ENCODE measurements around the gene ARAP1. TPM values are rescaled to one million over a fixed set of nuclear protein-coding genes. Genes with fewer than 3 reads are reported as not detected.
A peak's percentile ranks its signal among the peaks of the same experiment; 100 is the strongest.

Gene ARAP1
- total RNA-seq, 1 experiment from 2014 or later, result 86.2 TPM

DNA sequence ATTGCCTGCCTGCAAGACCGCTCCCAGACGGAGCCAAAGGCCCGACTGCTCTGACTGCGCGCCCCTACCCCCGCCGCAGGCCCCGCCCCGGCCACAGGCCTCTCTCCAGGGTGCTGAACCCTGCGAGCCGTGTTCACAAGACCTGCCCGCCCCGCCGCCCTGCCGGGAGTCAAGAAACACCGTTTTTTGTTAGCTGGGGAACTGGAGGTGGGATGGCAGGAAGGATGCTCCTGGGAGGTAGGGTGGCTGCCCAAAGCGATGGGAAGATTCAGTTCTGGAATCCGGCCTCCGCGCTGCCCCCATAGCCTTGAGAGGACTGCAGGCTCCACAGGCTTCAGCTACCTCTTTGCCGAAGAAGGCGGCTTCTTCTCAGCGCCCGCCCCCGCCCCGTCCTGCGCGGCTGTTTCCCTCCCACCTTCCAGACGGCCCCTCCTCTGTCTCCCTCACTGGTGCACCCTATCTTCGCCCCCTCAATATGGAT is 75.3 kb downstream of the ARAP1 start:
- H3K27ac ChIP-seq (ENCODE audit: low read length), result no peak overlapping the region
- no peak for TF ChIP-seq CTCF (conservative IDR thresholded peaks at IDR 0.05; ENCODE audit: low read depth, low read length)
- TF ChIP-seq EZH2phosphoT487 (IDR thresholded peaks at IDR 0.05; ENCODE audit: borderline replicate concordance, low read length), result no peak
- TF ChIP-seq EZH2 (IDR thresholded peaks at IDR 0.05; ENCODE audit: low read length, unreplicated experiment), result no peak
- POLR2A ChIA-PET (ENCODE audit: unreplicated experiment), result no interaction called here
- H3K9ac ChIP-seq (ENCODE audit: low read length), result no peak overlapping the region
- DNase-seq, result peak; percentile 46
- H3K9me2 ChIP-seq (replicated peaks; ENCODE audit: low read length), result no peaks in the 10 kb centered on the region
- H4K20me1 ChIP-seq (ENCODE audit: low read length), result no peaks in the 10 kb centered on the region
- CTCF ChIA-PET, result no interaction called here
- no peak overlapping the region for H3K4me3 ChIP-seq (ENCODE audit: low read length)
- H3K79me2 ChIP-seq (ENCODE audit: low read length), result no peaks in the 10 kb centered on the region
- intact Hi-C loops (cut with micrococcal nuclease), result no loop called here
- peaks cover 58% of the 10 kb centered on the region for H3K27me3 ChIP-seq (ENCODE audit: low read length)
- no peak overlapping the region for H2AFZ ChIP-seq (ENCODE audit: low read length)
- no TSS peak for BruUV-seq (replicated peaks)
- no peaks in the 10 kb centered on the region for H3K9me3 ChIP-seq (ENCODE audit: low read length)
- no peaks in the 10 kb centered on the region for H3K4me1 ChIP-seq (ENCODE audit: insufficient read depth, low read length)
- peak; percentile 25 for ATAC-seq
- no peak overlapping the region for H3K4me2 ChIP-seq (ENCODE audit: low read length)
- no peaks in the 10 kb centered on the region for H3F3A ChIP-seq (ENCODE audit: low read length, unreplicated experiment)
- no peaks in the 10 kb centered on the region for H3K36me3 ChIP-seq (ENCODE audit: low read depth, low read length)

GRCh38 chr11:72675221-72675620 is 77.0 kb downstream of the ARAP1 start:
- CTCF ChIA-PET, result no interaction called here
- H3K27me3 ChIP-seq (ENCODE audit: low read length), result peaks cover 58% of the 10 kb centered on the region
- intact Hi-C loops (cut with micrococcal nuclease), result no loop called here

More at GRCh38 chr11:72675221-72675620, 77.0 kb downstream of the ARAP1 start:
- no peaks in the 10 kb centered on the region for H4K20me1 ChIP-seq (ENCODE audit: low read length)
- H3K79me2 ChIP-seq (ENCODE audit: low read length), result no peaks in the 10 kb centered on the region
- no peaks in the 10 kb centered on the region for H3K9me3 ChIP-seq (ENCODE audit: low read length)
- POLR2A ChIA-PET (ENCODE audit: unreplicated experiment), result interaction anchor here (0.6 kb wide), 2 partner anchors 10 to 153 kb away, joined by 5 to 6 read pairs; no protein-coding TSS in a partner anchor
- no peaks in the 10 kb centered on the region for H3F3A ChIP-seq (ENCODE audit: low read length, unreplicated experiment)
- H3K36me3 ChIP-seq (ENCODE audit: low read depth, low read length), result no peaks in the 10 kb centered on the region
- no peak for ATAC-seq
- no peak overlapping the region for H3K9ac ChIP-seq (ENCODE audit: low read length)
- H2AFZ ChIP-seq (ENCODE audit: low read length), result no peak overlapping the region
- no peak overlapping the region for H3K27ac ChIP-seq (ENCODE audit: low read length)
- no peak overlapping the region for H3K4me3 ChIP-seq (ENCODE audit: low read length)
- no peak overlapping the region for H3K4me2 ChIP-seq (ENCODE audit: low read length)
- TF ChIP-seq CTCF (conservative IDR thresholded peaks at IDR 0.05; ENCODE audit: low read depth, low read length) (no peak), EZH2phosphoT487 (IDR thresholded peaks at IDR 0.05; ENCODE audit: borderline replicate concordance, low read length) (no peak), EZH2 (IDR thresholded peaks at IDR 0.05; ENCODE audit: low read length, unreplicated experiment) (no peak)
- no TSS peak for BruUV-seq (replicated peaks)
- H3K9me2 ChIP-seq (replicated peaks; ENCODE audit: low read length), result no peaks in the 10 kb centered on the region
- no peak for DNase-seq
- no peaks in the 10 kb centered on the region for H3K4me1 ChIP-seq (ENCODE audit: insufficient read depth, low read length)

Measured in PC-3 (cell line).